Measurements from ENCODE around the gene FAM20A.

The FAM20A gene

DNA sequence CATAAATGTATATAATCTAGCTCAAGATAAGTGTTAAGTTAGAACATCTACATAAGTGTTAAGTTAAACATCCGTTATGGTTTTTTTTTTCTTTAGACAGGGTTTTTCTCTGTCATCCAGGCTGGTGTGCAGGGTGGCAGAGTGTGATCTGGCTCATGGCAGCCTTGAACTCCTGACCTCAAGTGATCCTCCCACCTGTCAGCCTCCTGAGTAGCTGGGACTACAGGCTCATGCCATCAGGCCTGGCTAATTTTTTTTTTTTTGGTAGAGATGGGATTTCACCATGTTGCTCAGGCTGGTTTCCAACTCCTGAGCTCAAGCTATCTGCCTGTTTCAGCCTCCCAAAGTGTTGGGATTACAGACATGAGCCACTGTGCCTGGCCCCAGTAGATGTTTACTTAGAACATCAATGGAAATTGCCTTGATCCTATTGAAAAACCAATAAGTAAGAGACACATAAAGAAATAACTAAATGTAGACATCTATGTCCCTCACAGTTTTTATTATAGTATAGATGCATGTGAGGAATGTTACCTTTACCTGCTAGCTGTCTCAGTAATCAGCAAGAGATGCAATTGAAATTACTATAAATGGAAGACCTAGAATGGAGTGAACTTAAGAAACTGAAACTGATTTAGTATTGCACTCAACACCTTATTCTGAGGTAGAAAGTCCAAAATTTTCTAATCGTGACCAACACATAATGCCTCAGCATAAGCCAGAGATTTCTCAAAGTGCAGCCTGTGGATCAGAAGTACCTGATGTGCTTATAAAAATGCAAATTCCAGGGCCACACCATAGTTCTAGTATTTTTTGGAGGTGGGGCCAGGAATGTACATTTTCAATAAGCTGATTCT is 5.5 kb upstream of the FAM20A start:
- Mint-ChIP-seq H3K9me3 (peaks cover 31% of the 10 kb centered on the region), H3K36me3 (ENCODE audit: low read depth) (peaks cover 5% of the 10 kb centered on the region), H3K27ac (no peak overlapping the region), H3K27me3 (ENCODE audit: low read depth) (peaks cover 29% of the 10 kb centered on the region), H3K4me3 (no peak overlapping the region), H3K4me1 (peaks cover 7% of the 10 kb centered on the region)
- no peak for TF ChIP-seq CTCF (IDR thresholded peaks at IDR 0.05; ENCODE audit: unreplicated experiment in 3 of 3)

- peaks cover 5% of the 10 kb centered on the region for H3K36me3 Mint-ChIP-seq (ENCODE audit: low read depth)
- no peak overlapping the region for H3K27ac Mint-ChIP-seq
- peaks cover 35% of the 10 kb centered on the region for H3K27me3 Mint-ChIP-seq (ENCODE audit: low read depth)
- H3K4me1 Mint-ChIP-seq = peaks cover 9% of the 10 kb centered on the region
- no peak for TF ChIP-seq CTCF (IDR thresholded peaks at IDR 0.05; ENCODE audit: unreplicated experiment in 3 of 3)
- no peak overlapping the region for H3K4me3 Mint-ChIP-seq
- peaks cover 30% of the 10 kb centered on the region for H3K9me3 Mint-ChIP-seq
Measured at GRCh38 chr17:68605914-68606313, 4.7 kb upstream of the FAM20A start.

- no peak for TF ChIP-seq CTCF (IDR thresholded peaks at IDR 0.05; ENCODE audit: unreplicated experiment in 3 of 3)
- peaks cover 21% of the 10 kb centered on the region for H3K4me1 Mint-ChIP-seq
- peaks cover 5% of the 10 kb centered on the region for H3K36me3 Mint-ChIP-seq (ENCODE audit: low read depth)
- H3K27me3 Mint-ChIP-seq (ENCODE audit: low read depth) = peaks cover 48% of the 10 kb centered on the region
- peaks cover 14% of the 10 kb centered on the region for H3K9me3 Mint-ChIP-seq
- peak overlapping the region; percentile 5 to 47 (median 9) for H3K4me3 Mint-ChIP-seq
- H3K27ac Mint-ChIP-seq = no peak overlapping the region
Measured at GRCh38 chr17:68603656-68604055, 2.5 kb upstream of the FAM20A start.

DNA sequence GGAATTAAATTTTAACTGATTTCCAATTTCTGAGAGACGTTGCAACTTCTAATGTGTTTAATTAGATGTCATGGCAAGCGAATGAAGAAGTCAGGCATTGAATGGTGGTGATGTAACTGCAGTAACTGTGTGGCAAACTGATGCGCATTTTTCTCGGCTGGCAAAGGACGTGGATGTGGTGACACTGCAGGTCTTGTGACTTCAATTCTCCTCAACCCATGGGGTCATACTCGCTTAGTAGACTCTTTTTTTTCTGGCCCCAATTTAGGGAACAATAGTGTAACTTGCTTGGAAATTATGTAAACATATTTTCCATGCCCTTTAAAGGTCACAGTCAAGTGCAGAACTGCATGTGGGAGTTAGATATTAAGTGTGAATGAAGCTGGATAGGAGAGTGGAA is 1.9 kb upstream of the FAM20A start:
- Mint-ChIP-seq H3K27ac (no peak overlapping the region), H3K36me3 (ENCODE audit: low read depth) (peaks cover 5% of the 10 kb centered on the region), H3K9me3 (peaks cover 12% of the 10 kb centered on the region), H3K4me1 (peaks cover 28% of the 10 kb centered on the region), H3K27me3 (ENCODE audit: low read depth) (peaks cover 54% of the 10 kb centered on the region), H3K4me3 (peak overlapping the region in 1 of 3 experiments; percentile 27)
- TF ChIP-seq CTCF (IDR thresholded peaks at IDR 0.05; ENCODE audit: unreplicated experiment in 3 of 3) = no peak

DNA sequence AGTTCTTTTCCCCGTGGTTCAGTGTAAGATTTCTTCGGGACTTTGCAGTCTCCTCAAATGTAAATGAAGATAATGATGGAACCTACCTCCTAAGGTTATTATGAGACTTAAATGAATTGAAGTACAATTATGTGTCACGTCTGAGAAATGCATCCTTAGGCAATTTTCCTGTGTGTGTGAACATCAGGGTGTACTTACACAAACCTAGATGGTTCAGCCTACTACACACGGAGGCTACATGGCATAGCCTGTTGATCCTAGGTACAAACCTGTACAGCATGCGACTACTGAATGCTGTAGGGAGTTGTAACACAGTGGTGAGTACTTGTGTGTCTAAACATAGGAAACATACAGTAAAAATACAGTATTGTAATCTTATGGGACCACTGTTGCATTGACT is 1.1 kb upstream of the FAM20A start:
- Mint-ChIP-seq H3K27me3 (ENCODE audit: low read depth) (peaks cover 62% of the 10 kb centered on the region), H3K4me1 (peaks cover 33% of the 10 kb centered on the region), H3K36me3 (ENCODE audit: low read depth) (no peaks in the 10 kb centered on the region), H3K9me3 (peaks cover 5% of the 10 kb centered on the region), H3K27ac (peak overlapping the region in 2 of 3 experiments; percentile 75 to 87), H3K4me3 (peak overlapping the region; percentile 75 to 85 (median 79))
- no peak for TF ChIP-seq CTCF (IDR thresholded peaks at IDR 0.05; ENCODE audit: unreplicated experiment in 3 of 3)

All from nephron (organoid).